HG03469 (cell line): Measurements from ENCODE around the gene NDUFC1.

Experiments used
- ATAC-seq: cut with Tn5 transposase; IDR thresholded peaks from one replicate; pipeline ENCODE4 v1.9.1; 2021; ENCODE audit warnings: mild to moderate bottlenecking, moderate library complexity, moderate number of reproducible peaks; ENCODE audit not compliant: unreplicated experiment

Gene NDUFC1

DNA sequence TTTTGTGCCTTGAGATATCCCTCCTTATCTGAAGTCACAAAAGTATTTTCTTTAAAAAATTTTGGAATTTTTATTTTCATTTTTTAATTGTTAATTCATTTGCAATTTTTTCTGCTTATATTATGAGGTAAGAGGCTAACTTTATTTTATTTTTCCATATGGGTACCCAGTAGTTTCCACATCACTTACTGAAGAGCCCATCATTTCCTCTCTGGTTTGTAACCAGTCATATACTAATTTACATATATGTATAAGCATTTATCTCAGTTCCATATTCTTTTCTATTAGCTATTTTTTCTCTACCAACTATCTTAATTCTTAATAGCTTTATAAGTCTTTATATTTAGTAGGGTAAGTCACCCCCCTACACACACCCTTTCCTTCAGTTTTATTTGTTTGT is 49.2 kb downstream of the NDUFC1 start:
- ATAC-seq: no peak

DNA sequence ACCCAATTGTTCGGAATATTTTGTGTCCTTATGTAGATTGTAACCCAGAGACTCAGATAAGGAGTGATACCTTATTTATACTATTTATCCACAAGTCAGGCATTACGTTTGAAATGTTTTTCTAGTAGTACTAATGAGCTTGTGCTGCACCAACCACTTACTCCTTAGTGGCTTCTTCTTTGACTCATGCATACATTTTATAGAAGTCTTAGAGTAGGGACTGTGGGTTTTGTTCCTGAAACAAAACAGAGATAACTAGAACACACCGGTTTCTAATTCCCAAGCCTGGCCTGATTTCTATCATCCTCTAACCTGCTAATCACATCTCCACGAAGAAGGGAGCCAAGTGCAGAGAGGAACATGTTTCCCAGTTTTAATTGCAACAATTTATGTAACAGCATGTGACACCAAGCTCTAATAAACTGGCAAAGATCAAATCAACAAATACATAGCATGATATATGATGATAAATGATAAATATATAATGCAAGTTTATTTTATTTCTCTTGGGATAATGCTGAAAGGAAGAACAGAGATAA is 54.5 kb downstream of the NDUFC1 start:
- ATAC-seq: no peak

DNA sequence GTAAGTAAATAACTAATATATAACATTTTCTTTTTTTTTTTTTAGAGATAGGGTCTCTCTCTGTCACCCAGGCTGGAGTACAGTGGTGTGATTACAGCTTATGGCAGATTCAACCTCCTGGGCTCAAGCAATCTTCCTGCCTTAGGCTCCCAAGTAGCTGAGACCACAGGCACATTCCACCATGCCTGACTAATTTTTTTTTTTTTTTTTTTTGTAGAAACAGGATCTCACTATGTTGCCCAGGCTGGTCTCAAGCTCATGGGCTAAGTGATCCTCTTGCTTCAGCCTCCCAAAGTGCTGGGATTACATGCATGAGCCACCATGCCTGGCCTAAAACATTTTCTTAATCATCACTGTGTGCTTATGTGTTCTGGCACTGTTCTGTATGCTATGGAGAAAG is 55.0 kb downstream of the NDUFC1 start:
- ATAC-seq: no peak

DNA sequence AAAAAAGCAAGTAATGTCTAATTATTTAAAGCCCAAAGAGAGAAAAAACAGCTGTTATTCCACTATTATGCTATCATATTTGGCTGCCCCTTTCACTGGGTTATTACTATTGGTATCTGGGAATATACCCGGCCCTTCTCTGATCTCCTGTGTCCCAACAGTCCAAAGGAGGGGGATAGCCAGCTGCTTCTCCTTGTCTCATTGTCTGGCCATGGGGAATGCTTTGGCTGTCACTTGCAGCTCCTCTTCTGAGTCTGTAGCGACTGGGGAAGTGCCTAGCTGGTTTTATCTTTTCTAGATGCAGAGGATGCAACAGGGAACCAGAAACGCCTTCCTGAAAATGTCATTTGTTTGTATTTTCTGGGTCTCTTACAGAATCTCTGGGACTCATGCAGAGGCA is 56.1 kb downstream of the NDUFC1 start:
- no peak for ATAC-seq

DNA sequence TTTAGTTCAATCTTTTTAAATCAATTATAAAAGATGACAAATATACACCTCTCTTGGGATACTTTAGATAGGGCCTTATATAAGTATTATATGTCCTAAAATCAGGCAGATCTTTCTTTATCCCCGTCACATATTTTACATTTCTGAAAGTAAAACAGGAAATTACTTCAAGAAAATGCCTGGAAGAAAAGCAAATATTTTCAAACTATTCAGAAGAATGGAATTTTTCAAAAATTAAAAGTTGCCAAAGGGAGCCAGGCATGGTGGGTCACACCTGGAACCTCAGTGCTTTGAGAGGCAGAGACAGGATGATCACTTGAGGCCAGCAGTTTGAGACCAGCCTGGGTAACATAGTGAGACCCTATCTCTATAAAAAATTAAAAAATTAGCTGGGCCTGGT is 56.7 kb downstream of the NDUFC1 start:
- no peak for ATAC-seq

DNA sequence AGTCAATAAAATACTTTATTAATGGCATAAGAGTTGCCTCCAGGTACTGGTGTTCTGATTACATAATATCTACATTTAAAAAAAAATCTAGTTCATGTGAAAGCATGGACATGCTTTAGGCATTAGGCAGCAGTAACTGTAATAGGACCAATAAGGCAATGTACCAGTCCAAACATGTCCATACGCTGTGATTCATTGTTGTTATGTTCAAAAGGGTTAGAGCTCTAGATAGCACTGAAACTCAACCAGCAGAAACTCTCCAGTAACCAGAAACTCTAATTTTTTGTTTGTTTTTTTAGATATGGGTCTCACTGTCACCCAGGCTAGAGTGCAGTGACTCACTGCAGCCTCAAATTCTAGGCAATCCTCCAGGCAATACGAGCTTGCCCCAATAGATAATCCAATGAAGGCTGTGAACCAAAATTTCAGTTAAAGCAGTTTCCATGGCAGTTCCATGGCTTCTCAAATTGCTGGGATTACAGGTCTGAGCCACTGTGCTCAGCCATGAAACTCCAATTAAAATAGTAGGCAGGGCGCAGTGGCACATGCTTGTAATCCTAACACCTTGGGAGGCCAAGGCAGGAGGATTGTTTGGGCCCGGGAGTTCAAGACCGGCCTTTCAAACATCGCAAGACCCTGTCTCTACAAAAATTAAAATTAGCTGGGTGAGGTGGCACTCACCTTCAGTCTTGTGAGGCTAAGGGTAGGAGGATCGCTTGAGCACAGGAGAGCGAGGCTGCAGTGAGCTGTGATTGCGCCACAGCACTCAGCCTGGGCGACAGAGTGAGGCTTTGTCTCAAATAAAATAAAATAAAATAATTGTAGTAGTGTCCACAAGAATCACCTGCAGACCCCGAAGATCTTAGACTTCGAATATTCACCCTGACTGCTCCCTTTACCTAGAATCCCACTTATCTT is 58.6 kb downstream of the NDUFC1 start:
- ATAC-seq: no peak

DNA sequence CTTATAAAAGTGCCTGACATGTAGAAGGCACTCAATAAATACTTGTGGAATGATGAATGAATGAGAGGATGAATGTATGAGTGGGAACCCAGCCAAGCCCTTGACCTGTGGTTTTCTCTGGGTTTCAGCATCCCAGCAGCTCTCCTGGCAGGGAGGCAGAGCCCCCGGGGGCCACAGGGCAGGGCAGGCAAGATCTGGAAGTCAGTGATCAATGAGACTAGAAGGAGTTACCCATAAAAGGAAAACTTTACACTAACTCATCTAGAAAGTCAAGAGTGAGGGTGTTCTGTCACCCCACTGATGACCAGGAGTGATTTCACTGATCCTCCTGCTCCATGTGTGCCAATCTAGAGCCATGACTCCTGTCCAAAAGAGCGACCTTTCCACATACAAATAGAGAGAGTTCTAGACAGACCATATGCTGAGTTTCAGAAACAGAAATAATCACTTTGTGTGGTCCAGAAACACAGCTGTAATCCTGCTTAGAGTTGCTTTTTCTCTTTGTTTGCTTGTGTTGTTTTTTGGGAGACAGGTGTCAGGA is 59.7 kb downstream of the NDUFC1 start:
- no peak for ATAC-seq

DNA sequence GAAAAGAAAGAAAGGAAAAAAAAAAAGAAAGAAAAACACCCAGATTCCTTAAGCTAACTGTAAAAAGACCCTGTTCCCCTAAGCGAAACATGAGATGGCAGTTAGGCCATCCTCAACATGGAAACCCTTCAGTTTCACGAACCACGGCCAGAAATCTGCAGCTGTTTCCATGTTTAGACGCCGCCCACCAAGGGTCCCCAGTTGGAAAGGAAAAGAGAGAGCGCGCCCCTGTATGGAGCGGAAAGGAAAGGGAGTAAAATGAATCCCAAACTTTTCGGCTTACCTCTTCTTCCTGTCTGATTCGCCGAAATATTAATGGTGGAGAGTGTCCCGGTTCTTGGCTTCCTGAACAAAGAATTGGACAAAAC is 60.5 kb downstream of the NDUFC1 start:
- no peak for ATAC-seq

DNA sequence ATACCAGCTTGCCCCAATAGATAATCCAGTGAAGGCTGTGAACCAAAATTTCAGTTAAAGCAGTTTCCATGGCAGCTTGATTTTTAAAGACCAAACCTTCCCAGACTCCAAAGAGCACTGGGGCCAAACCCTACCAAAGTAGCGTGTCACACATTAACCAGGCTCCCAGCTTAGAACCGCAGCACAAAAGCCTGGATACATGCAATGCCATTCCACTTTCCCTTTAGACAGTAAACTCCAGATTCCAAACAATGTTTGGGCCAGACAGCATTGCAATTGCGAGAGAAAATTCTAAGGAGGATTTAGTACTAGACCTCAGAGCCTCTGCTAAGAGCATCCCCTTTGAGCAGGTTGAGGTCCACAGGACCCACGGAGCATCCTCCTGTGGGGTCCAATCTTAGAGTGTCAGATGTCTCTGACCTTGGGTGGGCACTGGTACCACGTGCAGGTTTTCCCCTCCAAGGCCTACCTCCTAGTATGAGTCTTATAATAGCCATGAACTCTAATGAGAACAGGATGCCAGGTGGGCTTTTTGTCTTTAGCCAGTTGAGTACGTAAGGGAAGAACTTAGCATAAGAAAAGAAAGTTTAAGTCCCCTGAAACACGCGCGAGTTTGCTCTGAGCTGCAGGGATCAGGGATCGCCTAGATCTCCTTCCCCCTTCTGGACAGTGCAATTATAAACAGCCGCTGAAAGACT is 61.0 kb downstream of the NDUFC1 start:
- no peak for ATAC-seq
